Activated CD8-positive, alpha-beta T cell treated with anti-CD3 and anti-CD28 coated beads for 36 hours (primary cell): ENCODE measurements around the gene CSRNP2. TPM values are rescaled to one million over a fixed set of nuclear protein-coding genes. Genes with fewer than 3 reads are reported as not detected.

Experiments
- ATAC-seq: fragments of 200-7000 bp; cut with Tn5 transposase; one replicate; pipeline ENCODE4 v1.10.0; 2021; ENCODE audit warnings: mild to moderate bottlenecking, moderate library complexity
- CTCF ChIA-PET: fragments of 350-600 bp; sonication (Branson Sonifier 250); formaldehyde crosslinking; loops from one replicate; lab custom pipeline; 2021; ENCODE audit warnings: antibody characterized with exemption; lab: Charles Lee
- POLR2A ChIA-PET: fragments of 350-600 bp; sonication (Branson Sonifier 250); formaldehyde crosslinking; loops from one replicate; lab custom pipeline; 2021; ENCODE audit warnings: antibody characterized with exemption; lab: Charles Lee
- DNase-seq: peaks from one replicate; pipeline ENCODE4 v3.0.0-alpha.2; 2020
- H3K27ac Mint-ChIP-seq: one replicate; pipeline ENCODE4 v1.8.0; 2021; ENCODE audit warnings: mild to moderate bottlenecking, mixed read lengths
- H3K27me3 Mint-ChIP-seq: one replicate; pipeline ENCODE4 v1.8.0; 2021; ENCODE audit warnings: mixed read lengths
- H3K36me3 Mint-ChIP-seq: one replicate; pipeline ENCODE4 v1.8.0; 2021; ENCODE audit warnings: low read depth, mixed read lengths
- H3K4me1 Mint-ChIP-seq: one replicate; pipeline ENCODE4 v1.8.0; 2021; ENCODE audit warnings: low read depth, mixed read lengths
- H3K4me3 Mint-ChIP-seq: one replicate; pipeline ENCODE4 v1.8.0; 2021; ENCODE audit warnings: mild to moderate bottlenecking, moderate library complexity, mixed read lengths
- H3K9me3 Mint-ChIP-seq: one replicate; pipeline ENCODE4 v1.8.0; 2021; ENCODE audit warnings: mixed read lengths
- intact Hi-C: fragments of 100-400 bp; cut with micrococcal nuclease; formaldehyde crosslinking; loops from one replicate; pipeline ENCODE4 v1.10.0; 2022
- total RNA-seq, 2 experiments: library from RNA; stranded (reverse); gene quantifications; one replicate each; pipeline ENCODE4 v1.2.3, GENCODE V29; 2021
- TF ChIP-seq, protein P1 (sequence below): fragments of 200-600 bp; IDR thresholded peaks from one replicate; pipeline ENCODE4 v1.8.0; 2022; ENCODE audit warnings: antibody characterized with exemption, mild to moderate bottlenecking

CSRNP2 gene
- total RNA-seq, 2 experiments from 2014 or later, result 9.2 to 9.6 TPM

GRCh38 chr12:51087818-51088217, 4.4 kb upstream of the CSRNP2 start:
- ChIA-PET CTCF (interaction anchor here (1.0 kb wide), 1 partner anchor 254 kb away, joined by 6 read pairs; no protein-coding TSS in a partner anchor), POLR2A (no interaction called here)
- TF ChIP-seq, protein P1, sequence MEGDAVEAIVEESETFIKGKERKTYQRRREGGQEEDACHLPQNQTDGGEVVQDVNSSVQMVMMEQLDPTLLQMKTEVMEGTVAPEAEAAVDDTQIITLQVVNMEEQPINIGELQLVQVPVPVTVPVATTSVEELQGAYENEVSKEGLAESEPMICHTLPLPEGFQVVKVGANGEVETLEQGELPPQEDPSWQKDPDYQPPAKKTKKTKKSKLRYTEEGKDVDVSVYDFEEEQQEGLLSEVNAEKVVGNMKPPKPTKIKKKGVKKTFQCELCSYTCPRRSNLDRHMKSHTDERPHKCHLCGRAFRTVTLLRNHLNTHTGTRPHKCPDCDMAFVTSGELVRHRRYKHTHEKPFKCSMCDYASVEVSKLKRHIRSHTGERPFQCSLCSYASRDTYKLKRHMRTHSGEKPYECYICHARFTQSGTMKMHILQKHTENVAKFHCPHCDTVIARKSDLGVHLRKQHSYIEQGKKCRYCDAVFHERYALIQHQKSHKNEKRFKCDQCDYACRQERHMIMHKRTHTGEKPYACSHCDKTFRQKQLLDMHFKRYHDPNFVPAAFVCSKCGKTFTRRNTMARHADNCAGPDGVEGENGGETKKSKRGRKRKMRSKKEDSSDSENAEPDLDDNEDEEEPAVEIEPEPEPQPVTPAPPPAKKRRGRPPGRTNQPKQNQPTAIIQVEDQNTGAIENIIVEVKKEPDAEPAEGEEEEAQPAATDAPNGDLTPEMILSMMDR, result no peak
- intact Hi-C loops, result no loop called here
- no peak for ATAC-seq
- Mint-ChIP-seq H3K27ac (peak overlapping the region; percentile 55), H3K27me3 (no peaks in the 10 kb centered on the region), H3K4me1 (peaks cover 22% of the 10 kb centered on the region), H3K9me3 (no peaks in the 10 kb centered on the region), H3K4me3 (no peak overlapping the region), H3K36me3 (peaks cover 2% of the 10 kb centered on the region)
- peak; percentile 54 for DNase-seq

- Mint-ChIP-seq H3K36me3 (peaks cover 2% of the 10 kb centered on the region), H3K4me3 (no peak overlapping the region), H3K9me3 (no peaks in the 10 kb centered on the region), H3K4me1 (peaks cover 30% of the 10 kb centered on the region), H3K27me3 (no peaks in the 10 kb centered on the region), H3K27ac (no peak overlapping the region)
- intact Hi-C loops, result no loop called here
- ChIA-PET POLR2A (no interaction called here), CTCF (interaction anchor here (1.0 to 1.3 kb wide), 2 partner anchors 12 to 255 kb away, joined by 4 to 6 read pairs; no protein-coding TSS in a partner anchor)
- DNase-seq, result no peak
- ATAC-seq, result no peak
- TF ChIP-seq, protein P1, result no peak
Observed at GRCh38 chr12:51086933-51087332, 3.5 kb upstream of the CSRNP2 start.

DNA sequence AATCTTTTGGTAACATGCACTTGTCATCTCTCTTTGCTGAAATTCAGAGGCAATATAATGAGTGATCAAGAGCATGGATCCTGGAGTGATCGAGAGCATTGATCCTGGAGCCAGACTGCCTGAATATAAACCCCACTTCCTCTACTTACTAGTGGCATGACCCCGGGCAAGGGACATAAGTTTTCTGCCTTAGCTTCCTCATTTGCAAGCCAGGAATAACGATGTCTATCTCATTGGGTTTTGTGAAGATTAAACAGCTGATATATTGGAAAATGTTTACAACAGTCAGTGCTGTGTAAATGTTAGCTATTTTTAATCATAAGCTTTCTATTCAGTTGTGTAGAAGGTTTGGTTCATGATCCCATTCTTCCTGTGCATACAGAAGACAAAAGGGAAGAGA, 2.4 kb upstream of the CSRNP2 start:
- H3K4me1 Mint-ChIP-seq, result peaks cover 36% of the 10 kb centered on the region
- TF ChIP-seq, protein P1, result no peak
- H3K9me3 Mint-ChIP-seq, result no peaks in the 10 kb centered on the region
- intact Hi-C loops, result no loop called here
- H3K27ac Mint-ChIP-seq, result no peak overlapping the region
- ChIA-PET CTCF (interaction anchor here (0.9 to 1.3 kb wide), 2 partner anchors 39 to 255 kb away, joined by 3 to 4 read pairs; no protein-coding TSS in a partner anchor), POLR2A (interaction anchor here (0.6 kb wide), 2 partner anchors 143 to 154 kb away, joined by 3 to 4 read pairs; no protein-coding TSS in a partner anchor)
- no peaks in the 10 kb centered on the region for H3K36me3 Mint-ChIP-seq
- H3K27me3 Mint-ChIP-seq, result no peaks in the 10 kb centered on the region
- no peak overlapping the region for H3K4me3 Mint-ChIP-seq
- no peak for DNase-seq
- ATAC-seq, result no peak

GRCh38 chr12:51082561-51083125, 753 bp downstream of the CSRNP2 start:
- H3K4me1 Mint-ChIP-seq, result peaks cover 33% of the 10 kb centered on the region

More at GRCh38 chr12:51082561-51083125, 753 bp downstream of the CSRNP2 start:
- peak; percentile 25 for ATAC-seq
- H3K36me3 Mint-ChIP-seq, result peaks cover 9% of the 10 kb centered on the region
- no peaks in the 10 kb centered on the region for H3K27me3 Mint-ChIP-seq
- peak overlapping the region; percentile 94 for H3K4me3 Mint-ChIP-seq
- intact Hi-C loops, result no loop called here
- peak; percentile 65 for DNase-seq
- peaks cover 1% of the 10 kb centered on the region for H3K9me3 Mint-ChIP-seq
- ChIA-PET CTCF (interaction anchor here (1.1 to 1.4 kb wide), 3 partner anchors 36 to 318 kb away, joined by 3 to 5 read pairs (median 3); no protein-coding TSS in a partner anchor), POLR2A (interaction anchor here (0.5 to 2.6 kb wide), 10 partner anchors 9 to 253 kb away, joined by 3 to 15 read pairs (median 3); partner anchors contain the start of genes LETMD1 and SLC11A2)
- H3K27ac Mint-ChIP-seq, result peak overlapping the region; percentile 90
- TF ChIP-seq, protein P1, result no peak
